GM12892 (cell line): ENCODE measurements around the gene CYP3A5.

Source experiments
- DNase-seq: peaks from one replicate; pipeline ENCODE4 v3.0.0; 2011; ENCODE audit not compliant: insufficient read length
- FAIRE-seq: peaks from 2 replicates; lab custom pipeline; 2011; peaks lifted over from hg19 to GRCh38; lab: Jason Lieb, UNC
- POLR2A ChIP-seq: IDR thresholded peaks from 2 replicates; pipeline ENCODE4 v1.6.1; 2011; ENCODE audit warnings: low read depth, low read length, control low read depth
- POLR2AphosphoS5 ChIP-seq: IDR thresholded peaks from 2 replicates; pipeline ENCODE4 v1.6.1; 2011; ENCODE audit warnings: low read depth, low read length, control low read depth
- TAF1 ChIP-seq: IDR thresholded peaks from 2 replicates; pipeline ENCODE4 v1.6.1; 2011; ENCODE audit warnings: low read depth, mild to moderate bottlenecking, control low read depth, low read length, borderline replicate concordance

Gene CYP3A5

DNA sequence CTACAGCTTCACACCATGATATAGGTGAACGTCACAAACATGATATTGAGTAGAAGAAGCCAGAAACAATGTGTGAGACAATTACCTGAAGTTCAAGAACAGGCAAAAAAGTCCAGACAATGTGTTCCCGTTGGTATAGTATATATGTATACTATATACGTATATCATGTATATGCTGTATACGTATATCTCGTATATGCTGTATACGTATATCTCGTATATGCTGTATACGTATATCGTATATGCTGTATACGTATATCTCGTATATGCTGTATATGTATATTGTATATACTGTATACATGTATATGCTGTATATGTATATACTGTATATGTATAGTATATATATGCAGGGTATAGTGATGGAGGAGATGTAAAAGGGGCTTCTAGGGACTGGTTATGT lies 52.3 kb downstream of the CYP3A5 start:
- DNase-seq (no peak), FAIRE-seq (no peak)
- no peak for TF ChIP-seq TAF1
- no peak for TF ChIP-seq POLR2A
- TF ChIP-seq POLR2AphosphoS5 = no peak

DNA sequence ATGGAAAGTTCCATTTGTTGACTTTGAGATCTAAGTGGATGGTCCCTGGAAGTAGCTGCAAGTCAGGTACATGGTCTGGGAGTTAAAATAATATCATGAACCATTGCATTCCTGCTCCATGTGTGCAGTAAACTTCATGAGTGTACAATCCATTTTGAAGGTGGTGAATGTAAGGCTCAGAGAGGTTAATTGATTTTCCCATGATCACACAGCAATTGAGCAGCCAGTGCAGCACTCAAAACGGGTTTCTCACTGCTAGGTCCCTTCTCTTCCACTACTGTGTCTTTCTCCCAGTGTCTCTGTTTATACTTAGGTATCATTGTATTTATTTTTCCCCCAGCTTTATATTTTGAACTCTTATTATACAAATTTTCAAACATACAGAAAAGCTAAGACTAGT lies 53.1 kb downstream of the CYP3A5 start:
- FAIRE-seq (no peak), DNase-seq (no peak)
- TF ChIP-seq POLR2AphosphoS5 (no peak), POLR2A (no peak), TAF1 (no peak)

DNA sequence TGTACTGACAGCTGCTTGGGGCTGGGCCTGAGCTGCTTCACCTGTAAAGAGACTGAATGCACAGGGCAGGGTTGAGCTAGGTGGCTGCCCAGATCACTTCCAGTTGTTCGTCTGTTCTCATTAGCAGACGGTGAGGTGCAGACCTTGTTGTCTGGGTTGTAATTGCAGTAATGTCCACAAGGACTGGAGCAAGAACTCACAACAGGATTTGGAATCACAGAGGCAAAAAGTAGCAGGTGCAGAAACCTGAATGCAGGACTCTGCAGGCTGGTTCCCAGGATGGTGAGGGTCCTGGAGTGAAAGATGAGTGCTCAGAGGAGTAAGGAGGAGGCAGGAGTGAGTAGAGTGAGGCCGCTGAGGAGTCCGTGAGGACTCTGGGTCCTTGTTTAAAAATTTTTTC lies 53.8 kb downstream of the CYP3A5 start:
- no peak for DNase-seq
- TF ChIP-seq TAF1 (no peak), POLR2AphosphoS5 (no peak), POLR2A (no peak)
- no peak for FAIRE-seq

DNA sequence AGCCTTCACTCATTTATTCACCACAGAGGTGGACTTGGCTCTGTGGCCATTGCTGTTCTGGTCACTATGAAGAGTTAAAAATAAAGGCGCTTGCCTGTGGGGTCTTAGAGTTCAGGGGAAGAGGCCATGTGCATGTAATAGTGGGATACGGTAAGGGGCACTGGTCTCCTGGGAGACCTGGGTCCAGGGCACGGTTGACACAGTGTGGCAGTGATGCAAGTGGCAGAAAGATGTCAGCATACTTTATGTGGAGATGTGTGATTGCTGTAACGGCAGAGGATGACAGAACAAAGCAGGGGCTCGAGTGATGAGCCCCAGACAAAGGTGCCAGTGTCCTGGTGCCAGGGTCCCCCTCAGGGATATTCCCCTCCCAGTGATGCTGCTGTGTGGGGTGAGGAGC lies 54.5 kb downstream of the CYP3A5 start:
- no peak for FAIRE-seq
- no peak for DNase-seq
- TF ChIP-seq TAF1 (no peak), POLR2A (no peak), POLR2AphosphoS5 (no peak)

DNA sequence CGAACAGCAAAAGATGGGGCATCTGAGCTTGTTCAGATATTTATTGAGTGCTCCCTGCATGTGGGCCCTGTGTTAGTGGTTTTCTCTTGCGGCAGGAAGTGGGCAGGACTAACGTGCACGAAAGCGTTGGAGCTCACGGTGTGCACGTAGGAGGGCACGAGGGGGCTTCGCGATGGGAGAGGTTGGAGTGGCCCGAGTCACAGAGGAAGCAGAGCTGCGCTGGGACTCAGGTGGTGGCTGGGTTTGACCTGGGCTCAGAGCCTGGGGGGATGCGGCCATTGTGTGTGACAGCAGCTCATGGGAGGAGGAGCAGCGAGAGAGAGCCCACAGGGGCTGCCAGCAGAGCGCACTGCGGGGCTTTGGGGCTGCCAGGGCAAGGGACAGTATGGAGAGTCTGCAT lies 55.3 kb downstream of the CYP3A5 start:
- FAIRE-seq (no peak), DNase-seq (no peak)
- TF ChIP-seq POLR2A (no peak), POLR2AphosphoS5 (no peak), TAF1 (no peak)

DNA sequence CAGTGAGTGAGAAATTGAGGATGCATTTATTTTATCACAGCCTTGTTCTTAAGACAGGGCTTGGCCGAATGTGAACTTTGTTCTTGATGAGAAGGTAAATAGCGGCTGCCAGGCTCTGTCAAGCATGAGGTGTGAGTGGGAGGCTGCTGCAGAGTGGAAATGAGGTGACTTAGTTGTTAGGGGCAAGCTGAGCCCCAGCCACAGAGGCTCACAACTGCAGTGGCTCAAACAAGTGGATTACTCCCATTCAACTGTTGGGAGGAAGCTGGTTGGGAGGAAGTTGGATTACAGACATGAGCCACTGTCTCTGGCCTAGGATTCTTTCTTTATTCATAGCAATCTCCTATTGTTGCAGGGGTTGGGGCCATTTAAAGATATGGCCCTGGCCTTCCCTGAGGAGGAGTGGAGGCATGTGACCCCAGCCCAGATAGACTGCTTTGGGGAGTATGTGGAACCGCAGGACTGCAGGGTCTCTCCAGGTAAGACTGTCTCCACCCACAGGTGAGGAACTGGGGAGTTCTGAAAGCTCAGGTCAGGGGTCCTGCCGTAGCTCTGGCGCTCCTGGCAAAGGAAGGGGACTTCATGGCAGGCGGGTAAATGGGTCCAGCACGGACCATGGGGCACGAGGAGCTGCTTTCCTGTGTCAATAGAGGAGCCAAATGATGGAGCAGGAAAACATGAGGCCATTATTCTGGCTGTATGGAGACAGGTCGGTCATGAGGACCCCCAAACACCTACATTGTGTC lies 55.9 kb downstream of the CYP3A5 start:
- FAIRE-seq (no peak), DNase-seq (no peak)
- TF ChIP-seq POLR2A = no peak
- no peak for TF ChIP-seq TAF1

DNA sequence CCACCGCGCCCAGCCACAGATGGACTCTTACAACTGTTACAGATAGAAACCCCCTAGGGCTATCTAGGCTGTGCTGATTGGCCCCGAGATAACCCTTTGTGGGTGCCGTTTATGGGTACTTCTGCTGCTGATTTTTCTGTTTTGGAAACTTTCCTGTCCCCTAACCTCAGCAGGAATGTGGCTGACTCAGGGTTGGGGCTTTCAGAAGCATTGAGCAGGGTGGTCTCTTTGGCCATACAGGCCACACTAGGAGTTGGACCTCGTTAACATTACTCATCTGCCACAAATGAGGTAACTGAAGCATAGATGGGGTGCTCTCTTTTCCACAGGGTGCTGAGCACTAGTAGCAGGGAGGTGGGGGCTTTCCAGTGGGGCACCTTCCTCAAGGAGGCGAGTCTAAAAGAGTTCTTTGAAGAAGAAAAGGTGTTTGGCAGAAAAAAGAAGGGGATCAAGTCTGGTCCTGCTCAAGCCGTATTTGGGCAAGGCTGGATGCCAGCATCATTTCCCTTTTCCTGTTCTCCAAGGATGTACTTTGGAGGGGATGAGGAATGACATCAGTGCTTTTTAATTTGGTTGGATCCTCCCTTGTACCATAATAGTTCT lies 56.6 kb downstream of the CYP3A5 start:
- DNase-seq = no peak
- TF ChIP-seq POLR2AphosphoS5 = no peak
- TF ChIP-seq POLR2A = no peak
- TF ChIP-seq TAF1 = no peak
- no peak for FAIRE-seq

DNA sequence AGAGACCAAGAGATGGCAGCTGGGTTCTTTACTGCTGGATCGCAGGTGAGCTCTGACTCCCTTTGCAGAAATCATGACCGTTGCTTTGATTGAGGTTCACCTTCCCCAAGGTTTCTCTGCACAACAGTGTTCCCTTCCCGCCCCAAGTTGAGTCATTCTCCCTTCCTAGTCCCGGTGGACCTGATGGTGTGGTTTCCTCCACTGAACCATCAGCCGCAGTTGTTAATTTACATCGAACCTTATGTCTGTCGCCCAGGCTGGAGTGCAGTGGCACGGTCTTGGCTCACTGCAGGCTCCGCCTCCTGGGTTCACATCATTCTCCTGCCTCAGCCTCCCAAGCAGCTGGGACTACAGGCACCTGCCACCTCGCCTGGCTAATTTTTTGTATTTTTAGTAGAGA lies 57.2 kb downstream of the CYP3A5 start:
- no peak for FAIRE-seq
- DNase-seq = no peak
- no peak for TF ChIP-seq POLR2AphosphoS5
- no peak for TF ChIP-seq POLR2A
- TF ChIP-seq TAF1 = no peak

DNA sequence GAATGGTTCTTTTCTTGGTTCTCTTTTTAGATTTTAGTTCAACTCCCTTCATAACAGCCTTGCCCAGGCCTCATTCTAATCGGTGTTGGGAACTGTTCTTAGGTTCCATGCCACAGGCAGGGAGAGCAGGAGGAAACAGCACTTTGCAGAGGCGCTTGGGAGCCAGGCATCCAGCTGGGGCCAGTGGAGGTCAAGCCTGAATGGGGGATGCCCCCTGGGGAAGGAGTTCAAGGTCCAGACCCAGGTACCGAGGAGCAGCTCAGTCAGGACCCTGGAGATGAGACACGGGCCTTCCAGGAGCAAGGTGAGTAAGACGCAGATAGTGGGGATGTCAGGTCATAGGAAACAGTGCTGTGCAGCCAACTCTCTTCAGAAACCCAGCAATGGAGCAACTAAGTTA lies 58.5 kb downstream of the CYP3A5 start:
- FAIRE-seq (no peak), DNase-seq (no peak)
- TF ChIP-seq TAF1 (no peak), POLR2AphosphoS5 (no peak), POLR2A (no peak)

DNA sequence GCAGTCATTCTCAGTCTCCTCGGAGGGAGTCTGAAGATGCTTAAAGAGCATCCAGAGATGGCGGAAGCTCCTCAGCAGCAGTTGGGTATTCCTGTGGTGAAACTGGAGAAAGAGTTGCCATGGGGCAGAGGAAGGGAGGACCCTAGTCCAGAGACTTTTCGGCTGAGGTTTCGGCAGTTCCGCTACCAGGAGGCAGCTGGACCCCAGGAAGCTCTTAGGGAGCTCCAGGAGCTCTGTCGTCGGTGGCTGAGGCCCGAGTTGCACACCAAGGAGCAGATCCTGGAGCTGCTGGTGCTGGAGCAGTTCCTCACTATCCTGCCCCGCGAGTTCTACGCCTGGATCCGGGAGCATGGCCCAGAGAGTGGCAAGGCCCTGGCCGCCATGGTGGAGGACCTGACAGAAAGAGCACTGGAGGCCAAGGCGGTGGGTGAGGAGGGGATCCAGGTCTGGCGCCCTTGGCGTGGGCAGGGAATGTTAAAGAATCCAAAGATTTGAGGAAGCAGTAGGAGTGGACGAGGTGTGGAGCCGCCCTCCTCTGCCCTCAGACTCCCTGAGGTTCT lies 60.1 kb downstream of the CYP3A5 start:
- FAIRE-seq (no peak), DNase-seq (no peak)
- TF ChIP-seq POLR2A (no peak), TAF1 (no peak), POLR2AphosphoS5 (no peak)

DNA sequence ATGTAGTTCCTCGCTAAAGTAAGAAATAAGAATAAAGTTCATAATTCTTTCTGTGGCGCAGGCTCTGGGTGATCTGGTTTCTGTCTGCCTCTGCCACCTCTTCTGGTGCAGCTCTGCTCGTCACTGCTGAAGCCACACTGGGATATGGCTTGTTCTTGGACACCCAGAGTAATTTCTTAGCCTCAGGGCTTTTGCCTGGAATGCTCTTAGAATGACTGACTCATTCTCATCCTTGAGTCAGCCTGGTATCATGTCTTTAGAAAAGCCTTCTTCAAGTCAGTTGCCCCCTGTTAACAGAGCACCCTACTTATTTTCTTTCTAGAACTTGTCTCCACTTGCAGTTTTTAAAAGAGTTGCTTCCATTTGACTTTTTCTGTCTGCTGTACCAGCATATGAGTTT lies 61.1 kb downstream of the CYP3A5 start:
- FAIRE-seq (no peak), DNase-seq (no peak)
- TF ChIP-seq POLR2AphosphoS5 = no peak
- TF ChIP-seq TAF1 = no peak
- TF ChIP-seq POLR2A = no peak

DNA sequence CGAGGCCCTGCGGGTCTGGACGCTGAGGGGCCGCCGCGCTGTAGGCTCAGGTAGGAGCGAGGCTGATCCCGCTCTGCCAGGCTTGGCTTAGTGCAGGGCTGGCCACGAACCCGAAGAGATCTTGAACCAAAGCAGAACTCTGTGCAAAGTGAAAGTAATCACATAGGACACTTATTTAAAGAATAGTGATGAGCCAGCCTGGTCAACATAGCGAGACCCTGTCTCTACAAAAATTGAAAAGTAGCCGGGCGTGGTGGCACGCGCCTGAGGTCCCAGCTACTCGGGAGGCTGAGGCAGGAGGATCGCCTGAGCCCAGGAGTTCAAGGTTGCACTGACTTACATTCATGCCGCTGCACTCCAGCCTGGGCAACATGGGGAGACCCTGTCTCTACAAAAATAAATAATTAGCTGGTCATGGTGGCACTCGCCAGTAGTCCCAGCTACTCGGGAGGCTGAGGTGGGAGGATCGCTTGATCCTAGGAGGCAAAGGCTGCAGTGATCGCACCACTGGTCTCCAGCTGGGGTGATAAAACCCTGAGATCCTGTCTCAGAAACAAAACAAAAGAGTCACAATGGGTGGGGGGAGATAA lies 62.5 kb downstream of the CYP3A5 start:
- TF ChIP-seq POLR2AphosphoS5 (no peak), POLR2A (no peak), TAF1 (no peak)
- DNase-seq = no peak
- no peak for FAIRE-seq
